HEK293T (cell line): ENCODE results near the gene EBF3.

Experiments
- ARNT ChIP-seq: fragments of 450-650 bp; IDR thresholded peaks from 2 replicates; pipeline ENCODE4 v1.6.1; 2017; ENCODE audit warnings: mild to moderate bottlenecking
- BHLHE40 ChIP-seq: fragments of 450-650 bp; IDR thresholded peaks from 2 replicates; pipeline ENCODE4 v1.6.1; 2016; ENCODE audit warnings: mild to moderate bottlenecking, moderate library complexity, borderline replicate concordance
- CTBP1 ChIP-seq: fragments of 450-650 bp; IDR thresholded peaks from 2 replicates; pipeline ENCODE4 v1.6.1; 2016; ENCODE audit warnings: borderline replicate concordance
- ELF4 ChIP-seq: fragments of 450-650 bp; IDR thresholded peaks from 2 replicates; pipeline ENCODE4 v1.6.1; 2017; ENCODE audit warnings: antibody characterized with exemption
- FOXA1 ChIP-seq: fragments of 450-650 bp; IDR thresholded peaks from 2 replicates; pipeline ENCODE4 v1.6.1; 2016; ENCODE audit warnings: mild to moderate bottlenecking
- FOXM1 ChIP-seq: fragments of 450-650 bp; IDR thresholded peaks from 2 replicates; pipeline ENCODE4 v1.6.1; 2017; ENCODE audit warnings: mild to moderate bottlenecking, borderline replicate concordance
- L3MBTL2 ChIP-seq: fragments of 450-650 bp; conservative IDR thresholded peaks from 2 replicates; pipeline ENCODE4 v1.6.1; 2016; ENCODE audit warnings: mild to moderate bottlenecking
- LEF1 ChIP-seq: fragments of 450-650 bp; IDR thresholded peaks from 2 replicates; pipeline ENCODE4 v1.6.1; 2017; ENCODE audit warnings: mild to moderate bottlenecking, borderline replicate concordance
- PKNOX1 ChIP-seq: fragments of 450-650 bp; IDR thresholded peaks from 2 replicates; pipeline ENCODE4 v1.6.1; 2016
- SP1 ChIP-seq: fragments of 450-650 bp; IDR thresholded peaks from 2 replicates; pipeline ENCODE4 v1.6.1; 2017
- SUZ12 ChIP-seq: fragments of 450-650 bp; IDR thresholded peaks from 2 replicates; pipeline ENCODE4 v1.6.1; 2016; ENCODE audit warnings: mild to moderate bottlenecking
- TARDBP ChIP-seq: fragments of 450-650 bp; IDR thresholded peaks from 2 replicates; pipeline ENCODE4 v1.6.1; 2016
- ZNF384 ChIP-seq: fragments of 450-650 bp; IDR thresholded peaks from 2 replicates; pipeline ENCODE4 v1.6.1; 2016

- TF ChIP-seq ZNF384 (no peak), FOXM1 (no peak), PKNOX1 (no peak), L3MBTL2 (no peak), BHLHE40 (no peak), FOXA1 (no peak), SP1 (no peak), ELF4 (no peak), TARDBP (no peak), LEF1 (no peak), CTBP1 (no peak), SUZ12 (no peak), ARNT (no peak)
These were observed 170.1 kb downstream of the EBF3 start for GRCh38 chr10:129793996-129794395.
